Mucosa of descending colon (tissue), 3 donors: ENCODE measurements around the gene TRPC4. TPM values are rescaled to one million over a fixed set of nuclear protein-coding genes. Genes with fewer than 3 reads are reported as not detected.

Experiments used
- ATAC-seq: fragments of 200-7000 bp; cut with Tn5 transposase; one replicate; pipeline ENCODE4 v1.9.1; 2020; ENCODE audit warnings: mild to moderate bottlenecking, moderate library complexity
- DNase-seq, 3 donors: peaks; one replicate each; pipeline ENCODE4 v3.0.0-alpha.2; 2020
- H3K36me3 ChIP-seq: fragments of 200-600 bp; one replicate; pipeline ENCODE4 v1.8.0; 2021; ENCODE audit warnings: low read depth, mild to moderate bottlenecking
- H3K4me1 ChIP-seq: fragments of 200-600 bp; one replicate; pipeline ENCODE4 v1.8.0; 2021; ENCODE audit warnings: low read depth, mild to moderate bottlenecking
- H3K4me3 ChIP-seq: fragments of 200-600 bp; one replicate; pipeline ENCODE4 v1.8.0; 2021; ENCODE audit warnings: mild to moderate bottlenecking
- H3K9me3 ChIP-seq: fragments of 200-600 bp; one replicate; pipeline ENCODE4 v1.8.0; 2021; ENCODE audit warnings: mild to moderate bottlenecking
- intact Hi-C, 2 donors: fragments of 100-400 bp; cut with DNase I in 1 of 2; cut with micrococcal nuclease in 1 of 2; formaldehyde crosslinking; loops; one replicate each; pipeline versions ENCODE4 v1.11.0 to v1.11.1; 2022; cut with DNase I, micrococcal nuclease
- total RNA-seq, 3 donors: library from RNA; stranded (reverse); fragmentation: NEBNext Ultra II Directional in 2 of 3; extraction: Animal tissue kit (Norgen Biotek cat#: 25700) in 2 of 3; gene quantifications; one replicate each; pipeline versions ENCODE4 v1.2.1 to v1.2.4, GENCODE V29; 2021 to 2023
- TF ChIP-seq, protein P1 (sequence below): fragments of 200-600 bp; IDR thresholded peaks from one replicate; pipeline ENCODE4 v1.8.0; 2022; ENCODE audit warnings: antibody characterized with exemption, mild to moderate bottlenecking
- donor health status: DM: no; HTN: no; CAD: no; lungs with moderate emphysema.
- donor health status: DM: no; HTN: no; CAD: no.
- donor health status: DM: no; HTN: yes; CAD: no.

The TRPC4 gene
- total RNA-seq, 3 donors from 2014 or later, result 0.23 to 5.1 (median 0.39) TPM

GRCh38 chr13:37748913-37749312 is 120.7 kb downstream of the TRPC4 start:
- ATAC-seq (no peak), DNase-seq (no peak)
- Histone ChIP-seq H3K4me1 (no peaks in the 10 kb centered on the region), H3K36me3 (no peaks in the 10 kb centered on the region), H3K4me3 (no peak overlapping the region), H3K9me3 (no peaks in the 10 kb centered on the region)
- intact Hi-C loops, result no loop called here
- TF ChIP-seq, protein P1, sequence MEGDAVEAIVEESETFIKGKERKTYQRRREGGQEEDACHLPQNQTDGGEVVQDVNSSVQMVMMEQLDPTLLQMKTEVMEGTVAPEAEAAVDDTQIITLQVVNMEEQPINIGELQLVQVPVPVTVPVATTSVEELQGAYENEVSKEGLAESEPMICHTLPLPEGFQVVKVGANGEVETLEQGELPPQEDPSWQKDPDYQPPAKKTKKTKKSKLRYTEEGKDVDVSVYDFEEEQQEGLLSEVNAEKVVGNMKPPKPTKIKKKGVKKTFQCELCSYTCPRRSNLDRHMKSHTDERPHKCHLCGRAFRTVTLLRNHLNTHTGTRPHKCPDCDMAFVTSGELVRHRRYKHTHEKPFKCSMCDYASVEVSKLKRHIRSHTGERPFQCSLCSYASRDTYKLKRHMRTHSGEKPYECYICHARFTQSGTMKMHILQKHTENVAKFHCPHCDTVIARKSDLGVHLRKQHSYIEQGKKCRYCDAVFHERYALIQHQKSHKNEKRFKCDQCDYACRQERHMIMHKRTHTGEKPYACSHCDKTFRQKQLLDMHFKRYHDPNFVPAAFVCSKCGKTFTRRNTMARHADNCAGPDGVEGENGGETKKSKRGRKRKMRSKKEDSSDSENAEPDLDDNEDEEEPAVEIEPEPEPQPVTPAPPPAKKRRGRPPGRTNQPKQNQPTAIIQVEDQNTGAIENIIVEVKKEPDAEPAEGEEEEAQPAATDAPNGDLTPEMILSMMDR, result no peak

- Histone ChIP-seq H3K4me1 (no peaks in the 10 kb centered on the region), H3K4me3 (no peak overlapping the region), H3K36me3 (no peaks in the 10 kb centered on the region), H3K9me3 (no peaks in the 10 kb centered on the region)
- ATAC-seq (no peak), DNase-seq (no peak)
- TF ChIP-seq, protein P1, result no peak
- intact Hi-C loops, result no loop called here
Measured at GRCh38 chr13:37747071-37747612, 122.4 kb downstream of the TRPC4 start.

GRCh38 chr13:37741536-37741935 is 128.0 kb downstream of the TRPC4 start:
- no peak for ATAC-seq

DNA sequence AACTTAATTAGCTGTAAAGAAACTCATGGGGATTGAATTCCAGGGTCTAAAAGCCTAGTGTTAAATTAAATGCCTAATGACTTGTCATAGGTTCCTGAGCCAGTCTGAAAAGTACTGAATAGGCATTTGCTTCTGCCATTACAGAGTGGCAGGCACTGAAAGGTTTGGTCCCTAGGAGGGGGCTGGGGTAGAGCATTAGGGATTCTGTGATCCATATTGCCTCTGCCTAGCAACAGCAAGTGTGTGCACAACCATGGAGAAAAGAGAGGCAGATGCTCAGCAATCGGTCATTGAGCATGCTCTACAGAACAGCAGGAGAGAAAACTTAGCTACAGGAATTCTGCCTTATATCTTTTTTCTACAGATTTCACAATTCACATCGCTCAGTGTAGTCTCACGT is 133.5 kb downstream of the TRPC4 start:
- no peaks in the 10 kb centered on the region for H3K36me3 ChIP-seq
- no peak for ATAC-seq
- H3K4me1 ChIP-seq, result no peaks in the 10 kb centered on the region
- H3K9me3 ChIP-seq, result no peaks in the 10 kb centered on the region
- H3K4me3 ChIP-seq, result no peak overlapping the region
- intact Hi-C loops, result no loop called here
- TF ChIP-seq, protein P1, result no peak
- no peak for DNase-seq

More at GRCh38 chr13:37741536-37741935, 128.0 kb downstream of the TRPC4 start:
- TF ChIP-seq, protein P1, result no peak
- Histone ChIP-seq H3K4me3 (no peak overlapping the region), H3K36me3 (no peaks in the 10 kb centered on the region), H3K4me1 (no peaks in the 10 kb centered on the region), H3K9me3 (no peaks in the 10 kb centered on the region)
- DNase-seq, result no peak
- intact Hi-C loops, result no loop called here

DNA sequence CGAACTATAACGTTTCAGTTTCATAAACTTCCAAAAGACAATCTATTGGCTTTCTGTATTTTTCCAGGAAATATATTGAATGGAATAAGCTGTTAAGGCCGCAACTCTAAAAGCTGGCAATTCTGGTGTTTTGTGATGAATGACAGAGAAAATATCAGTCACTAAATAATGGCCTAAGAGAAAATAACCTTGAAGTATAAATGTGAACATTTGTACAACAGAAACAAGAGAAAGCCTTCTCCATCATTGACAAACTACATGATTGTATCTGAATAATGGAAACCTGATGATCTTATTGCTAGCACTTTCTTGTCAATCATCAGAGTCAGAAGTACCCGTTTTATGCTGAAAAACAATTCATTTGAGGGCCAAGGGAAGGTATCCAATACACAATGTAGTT is 134.3 kb downstream of the TRPC4 start:
- Histone ChIP-seq H3K4me1 (no peaks in the 10 kb centered on the region), H3K9me3 (no peaks in the 10 kb centered on the region), H3K36me3 (no peaks in the 10 kb centered on the region), H3K4me3 (no peak overlapping the region)
- TF ChIP-seq, protein P1, result no peak
- intact Hi-C loops, result no loop called here
- no peak for DNase-seq
- no peak for ATAC-seq

GRCh38 chr13:37729876-37730275 is 139.7 kb downstream of the TRPC4 start:
- intact Hi-C loops, result no loop called here
- Histone ChIP-seq H3K36me3 (no peaks in the 10 kb centered on the region), H3K9me3 (no peaks in the 10 kb centered on the region), H3K4me3 (no peak overlapping the region), H3K4me1 (no peaks in the 10 kb centered on the region)
- TF ChIP-seq, protein P1, result no peak
- ATAC-seq (no peak), DNase-seq (no peak)
